H9 (cell line): ENCODE results near the gene NADK. TPM values are rescaled to one million over a fixed set of nuclear protein-coding genes. Genes with fewer than 3 reads are reported as not detected.
A peak's percentile ranks its signal among the peaks of the same experiment; 100 is the strongest.
"Not testable (repeated sequence)": the region's sequence is repeated elsewhere in the genome, so short reads cannot be mapped to it uniquely, and the experiment has no call there.

Experiments used
- DNase-seq: peaks from one replicate; pipeline ENCODE4 v3.0.0-alpha.2; 2017
- H2AFZ ChIP-seq: one replicate; pipeline ENCODE4 v1.6.1; 2013; ENCODE audit warnings: mild to moderate bottlenecking, low read length, control low read depth, moderate library complexity
- H2AK5ac ChIP-seq: 2 replicates; pipeline ENCODE4 v1.6.1; 2013; ENCODE audit warnings: low read length, control low read depth, mixed read lengths; ENCODE audit not compliant: insufficient read length
- H2BK120ac ChIP-seq: one replicate; pipeline ENCODE4 v1.6.1; 2013; ENCODE audit warnings: low read depth, mild to moderate bottlenecking, low read length, control low read depth, inconsistent platforms; ENCODE audit not compliant: poor library complexity, severe bottlenecking
- H2BK12ac ChIP-seq: 2 replicates; pipeline ENCODE4 v1.6.1; 2013; ENCODE audit warnings: low read length, control low read depth, mixed read lengths, low read depth; ENCODE audit not compliant: insufficient read length
- H2BK15ac ChIP-seq: 2 replicates; pipeline ENCODE4 v1.6.1; 2013; ENCODE audit warnings: low read depth, low read length, control low read depth
- H2BK20ac ChIP-seq: one replicate; pipeline ENCODE4 v1.6.1; 2013; ENCODE audit warnings: low read depth, mild to moderate bottlenecking, low read length, control low read depth, inconsistent platforms; ENCODE audit not compliant: poor library complexity, severe bottlenecking
- H2BK5ac ChIP-seq: 2 replicates; pipeline ENCODE4 v1.6.1; 2013; ENCODE audit warnings: low read length, control low read depth, mixed read lengths; ENCODE audit not compliant: insufficient read length
- H3K14ac ChIP-seq: 2 replicates; pipeline ENCODE4 v1.6.1; 2013; ENCODE audit warnings: low read length, control low read depth; ENCODE audit not compliant: insufficient read depth
- H3K18ac ChIP-seq: 2 replicates; pipeline ENCODE4 v1.6.1; 2013; ENCODE audit warnings: low read depth, mild to moderate bottlenecking, mixed read lengths, low read length, control low read depth; ENCODE audit not compliant: insufficient read length
- H3K23ac ChIP-seq: 2 replicates; pipeline ENCODE4 v1.6.1; 2013; ENCODE audit warnings: low read length, control low read depth, mixed read lengths, low read depth; ENCODE audit not compliant: insufficient read length
- H3K23me2 ChIP-seq: 2 replicates; pipeline ENCODE4 v1.6.1; 2013; ENCODE audit warnings: low read depth, mild to moderate bottlenecking, mixed read lengths, low read length, control low read depth; ENCODE audit not compliant: insufficient read length, poor library complexity, severe bottlenecking
- H3K27ac ChIP-seq: 2 replicates; pipeline ENCODE4 v1.5.1; 2013; ENCODE audit warnings: low read length, control low read depth, mixed read lengths, low read depth; ENCODE audit not compliant: insufficient read length
- H3K27me3 ChIP-seq: 2 replicates; pipeline ENCODE4 v1.6.1; 2013; ENCODE audit warnings: low read length, control low read depth, inconsistent platforms; ENCODE audit not compliant: insufficient read depth
- H3K4ac ChIP-seq: 2 replicates; pipeline ENCODE4 v1.6.1; 2013; ENCODE audit warnings: low read depth, mild to moderate bottlenecking, control low read depth, inconsistent platforms, low read length, moderate library complexity
- H3K4me1 ChIP-seq: 2 replicates; pipeline ENCODE4 v1.6.1; 2013; ENCODE audit warnings: low read length, control low read depth, inconsistent platforms; ENCODE audit not compliant: insufficient read depth
- H3K4me2 ChIP-seq: 2 replicates; pipeline ENCODE4 v1.6.1; 2013; ENCODE audit warnings: low read length, control low read depth, mixed read lengths; ENCODE audit not compliant: insufficient read length, insufficient read depth
- H3K56ac ChIP-seq: 2 replicates; pipeline ENCODE4 v1.6.1; 2013; ENCODE audit warnings: low read depth, mild to moderate bottlenecking, mixed read lengths, low read length, control low read depth; ENCODE audit not compliant: insufficient read length
- H3K79me1 ChIP-seq: 2 replicates; pipeline ENCODE4 v1.6.1; 2013; ENCODE audit warnings: low read depth, mild to moderate bottlenecking, moderate library complexity, low read length, control low read depth, inconsistent platforms; ENCODE audit not compliant: insufficient read depth, poor library complexity, severe bottlenecking
- H3K79me2 ChIP-seq: 2 replicates; pipeline ENCODE4 v1.6.1; 2013; ENCODE audit warnings: low read length, control low read depth, inconsistent platforms; ENCODE audit not compliant: insufficient read depth
- H3K9ac ChIP-seq: 2 replicates; pipeline ENCODE4 v1.6.1; 2013; ENCODE audit warnings: low read length, control low read depth, mixed read lengths; ENCODE audit not compliant: insufficient read length; ENCODE audit errors: extremely low read depth
- H3K9me3 ChIP-seq: one replicate; pipeline ENCODE4 v1.6.1; 2013; ENCODE audit warnings: low read depth, low read length, inconsistent platforms; ENCODE audit not compliant: control insufficient read depth
- H3T11ph ChIP-seq: one replicate; pipeline ENCODE4 v1.6.1; 2013; ENCODE audit warnings: mild to moderate bottlenecking, low read length, control low read depth, inconsistent platforms
- H4K20me1 ChIP-seq: one replicate; pipeline ENCODE4 v1.6.1; 2013; ENCODE audit not compliant: control insufficient read depth, insufficient read length, insufficient read depth
- H4K5ac ChIP-seq: 2 replicates; pipeline ENCODE4 v1.6.1; 2013; ENCODE audit warnings: low read depth, mild to moderate bottlenecking, mixed read lengths, low read length, control low read depth; ENCODE audit not compliant: insufficient read length
- H4K8ac ChIP-seq: replicated peaks from 2 replicates; pipeline ENCODE4 v1.6.1; 2013; ENCODE audit warnings: low read length, control low read depth, mixed read lengths, low read depth; ENCODE audit not compliant: insufficient read length
- H4K91ac ChIP-seq: 2 replicates; pipeline ENCODE4 v1.6.1; 2013; ENCODE audit warnings: low read depth, mild to moderate bottlenecking, moderate library complexity, mixed read lengths, low read length, control low read depth; ENCODE audit not compliant: insufficient read length
- H3K27ac Mint-ChIP-seq, 3 experiments: 2 replicates in 2 of 3; 3 replicates in 1 of 3; pipeline ENCODE4 v1.8.0; 2020 to 2021; ENCODE audit warnings: mixed read lengths in 3 of 3, mild to moderate bottlenecking in 1 of 3, moderate library complexity in 1 of 3
- H3K27me3 Mint-ChIP-seq: 2 replicates; pipeline ENCODE4 v1.8.0; 2021; ENCODE audit warnings: low read depth, mild to moderate bottlenecking, moderate library complexity, mixed read lengths
- H3K36me3 Mint-ChIP-seq, 3 experiments: 2 replicates in 2 of 3; 3 replicates in 1 of 3; pipeline ENCODE4 v1.8.0; 2020 to 2021; ENCODE audit warnings: low read depth in 3 of 3, mixed read lengths in 3 of 3; ENCODE audit not compliant: insufficient read depth in 1 of 3
- H3K4me1 Mint-ChIP-seq, 2 experiments: 2 replicates each; pipeline ENCODE4 v1.8.0; 2020; ENCODE audit warnings: mixed read lengths in 2 of 2
- H3K4me3 Mint-ChIP-seq, 2 experiments: 2 replicates in 1 of 2; 3 replicates in 1 of 2; pipeline ENCODE4 v1.8.0; 2020 to 2021; ENCODE audit warnings: mild to moderate bottlenecking in 2 of 2, mixed read lengths in 2 of 2, moderate library complexity in 1 of 2
- H3K9me3 Mint-ChIP-seq, 2 experiments: 2 replicates in 1 of 2; 3 replicates in 1 of 2; pipeline ENCODE4 v1.8.0; 2020; ENCODE audit warnings: mild to moderate bottlenecking in 2 of 2, mixed read lengths in 2 of 2, moderate library complexity in 1 of 2
- WGBS: extraction: QIAGEN DNeasy Blood & Tissue Kit; methylation state at CpG from one replicate; pipeline ENCODE4 v1.1.7; 2013; ENCODE audit warnings: missing lambda C conversion rate, low lambda C conversion rate, mixed read lengths; ENCODE audit not compliant: insufficient read length; ENCODE audit errors: extremely low coverage; 5-methylcytosine and 5-hydroxymethylcytosine counted together
- total RNA-seq: library from RNA; stranded (reverse); gene quantifications from 2 replicates; pipeline ENCODE4 v1.2.1, GENCODE V29; 2021
- TF ChIP-seq, protein P1 (sequence below): fragments of 200-600 bp; sonication (generic); conservative IDR thresholded peaks from 3 replicates; pipeline ENCODE4 v1.8.0; 2021; ENCODE audit warnings: antibody characterized with exemption, mild to moderate bottlenecking

Gene NADK
- total RNA-seq, 1 experiment from 2014 or later: 105 TPM

DNA sequence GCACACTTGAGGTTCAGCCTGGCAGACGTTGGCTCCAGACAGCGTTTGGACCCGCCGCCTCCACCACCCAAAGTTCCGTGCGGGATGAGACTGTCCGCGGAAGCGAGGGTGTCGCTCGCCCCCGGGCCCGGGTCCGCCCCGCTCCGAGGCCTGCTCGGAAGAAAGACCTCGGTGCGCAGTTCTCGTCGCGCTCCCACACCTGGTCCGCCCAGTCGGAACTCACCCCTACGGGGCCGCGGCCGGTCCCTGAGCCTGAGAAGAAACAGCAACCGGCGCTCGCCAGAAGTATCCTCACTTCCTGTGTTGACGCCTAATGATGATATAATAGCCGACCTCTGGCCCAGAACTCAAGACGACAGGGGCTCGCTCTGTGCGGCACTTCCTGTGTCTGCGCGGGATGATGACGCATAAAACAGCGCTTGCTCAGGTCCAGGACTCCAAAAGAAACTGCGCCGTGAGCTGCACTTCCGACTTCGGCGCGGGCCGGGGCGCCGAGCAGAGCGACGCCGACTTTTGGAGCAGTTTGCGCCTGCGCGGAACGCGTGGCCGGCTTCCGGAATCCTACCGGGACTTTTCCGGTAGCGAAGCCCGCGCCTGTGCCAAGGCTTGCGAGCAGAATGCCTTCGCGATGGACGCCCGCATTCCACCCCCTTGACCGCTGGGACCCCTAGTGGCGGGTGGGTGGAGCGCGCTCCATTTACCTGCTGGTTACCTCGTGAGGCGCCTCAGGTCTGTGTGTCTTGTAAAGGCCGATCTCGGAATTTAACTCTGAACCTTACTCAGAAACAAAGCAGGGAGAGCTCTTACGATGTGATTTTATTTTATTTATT lies 54.0 kb downstream of the NADK start, which contains the start of gene CDK11A:
Gene CDK11A, minus strand, starts transcription at position 323 of the 830 bp plus-strand sequence. CDS start 1,539 bp downstream, outside the sequence.
- not testable (repeated sequence) for H4K20me1 ChIP-seq, H3K4me2 ChIP-seq, H3K4me1 ChIP-seq, H2BK15ac ChIP-seq, H3T11ph ChIP-seq, H3K56ac ChIP-seq, H3K27me3 Mint-ChIP-seq, H2BK5ac ChIP-seq, H3K79me2 ChIP-seq, H4K5ac ChIP-seq, H3K23ac ChIP-seq, H3K9me3 ChIP-seq, H4K91ac ChIP-seq, H2BK12ac ChIP-seq, H3K27me3 ChIP-seq, H3K9me3 Mint-ChIP-seq, H2BK120ac ChIP-seq, H2BK20ac ChIP-seq, H3K79me1 ChIP-seq, H3K4ac ChIP-seq, H3K23me2 ChIP-seq, H3K4me1 Mint-ChIP-seq, H3K14ac ChIP-seq, H3K18ac ChIP-seq, H2AFZ ChIP-seq, H4K8ac ChIP-seq, H2AK5ac ChIP-seq, H3K9ac ChIP-seq
- H3K27ac Mint-ChIP-seq: peak within 1 kb of the TSS; percentile 98 to 99 (median 98)
- TF ChIP-seq, protein P1, sequence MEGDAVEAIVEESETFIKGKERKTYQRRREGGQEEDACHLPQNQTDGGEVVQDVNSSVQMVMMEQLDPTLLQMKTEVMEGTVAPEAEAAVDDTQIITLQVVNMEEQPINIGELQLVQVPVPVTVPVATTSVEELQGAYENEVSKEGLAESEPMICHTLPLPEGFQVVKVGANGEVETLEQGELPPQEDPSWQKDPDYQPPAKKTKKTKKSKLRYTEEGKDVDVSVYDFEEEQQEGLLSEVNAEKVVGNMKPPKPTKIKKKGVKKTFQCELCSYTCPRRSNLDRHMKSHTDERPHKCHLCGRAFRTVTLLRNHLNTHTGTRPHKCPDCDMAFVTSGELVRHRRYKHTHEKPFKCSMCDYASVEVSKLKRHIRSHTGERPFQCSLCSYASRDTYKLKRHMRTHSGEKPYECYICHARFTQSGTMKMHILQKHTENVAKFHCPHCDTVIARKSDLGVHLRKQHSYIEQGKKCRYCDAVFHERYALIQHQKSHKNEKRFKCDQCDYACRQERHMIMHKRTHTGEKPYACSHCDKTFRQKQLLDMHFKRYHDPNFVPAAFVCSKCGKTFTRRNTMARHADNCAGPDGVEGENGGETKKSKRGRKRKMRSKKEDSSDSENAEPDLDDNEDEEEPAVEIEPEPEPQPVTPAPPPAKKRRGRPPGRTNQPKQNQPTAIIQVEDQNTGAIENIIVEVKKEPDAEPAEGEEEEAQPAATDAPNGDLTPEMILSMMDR: peak; percentile 56
- no CpG with 5 or more reads among the region's 78 CpGs for WGBS
- peak within 1 kb of the TSS; percentile 90 to 95 for H3K4me3 Mint-ChIP-seq
- peak; percentile 99 for DNase-seq
- peak within 1 kb of the TSS; percentile 33 for H3K27ac ChIP-seq
- peaks cover 8 to 27% (median 14%) of the 10 kb centered on the region in 3 experiments; a peak in 6 of 7 replicates for H3K36me3 Mint-ChIP-seq
